ENCODE measurements around the gene SH2D3A. TPM values are rescaled to one million over a fixed set of nuclear protein-coding genes. Genes with fewer than 3 reads are reported as not detected.

Gene SH2D3A
- total RNA-seq, 1 donor from 2014 or later = 1.5 TPM

DNA sequence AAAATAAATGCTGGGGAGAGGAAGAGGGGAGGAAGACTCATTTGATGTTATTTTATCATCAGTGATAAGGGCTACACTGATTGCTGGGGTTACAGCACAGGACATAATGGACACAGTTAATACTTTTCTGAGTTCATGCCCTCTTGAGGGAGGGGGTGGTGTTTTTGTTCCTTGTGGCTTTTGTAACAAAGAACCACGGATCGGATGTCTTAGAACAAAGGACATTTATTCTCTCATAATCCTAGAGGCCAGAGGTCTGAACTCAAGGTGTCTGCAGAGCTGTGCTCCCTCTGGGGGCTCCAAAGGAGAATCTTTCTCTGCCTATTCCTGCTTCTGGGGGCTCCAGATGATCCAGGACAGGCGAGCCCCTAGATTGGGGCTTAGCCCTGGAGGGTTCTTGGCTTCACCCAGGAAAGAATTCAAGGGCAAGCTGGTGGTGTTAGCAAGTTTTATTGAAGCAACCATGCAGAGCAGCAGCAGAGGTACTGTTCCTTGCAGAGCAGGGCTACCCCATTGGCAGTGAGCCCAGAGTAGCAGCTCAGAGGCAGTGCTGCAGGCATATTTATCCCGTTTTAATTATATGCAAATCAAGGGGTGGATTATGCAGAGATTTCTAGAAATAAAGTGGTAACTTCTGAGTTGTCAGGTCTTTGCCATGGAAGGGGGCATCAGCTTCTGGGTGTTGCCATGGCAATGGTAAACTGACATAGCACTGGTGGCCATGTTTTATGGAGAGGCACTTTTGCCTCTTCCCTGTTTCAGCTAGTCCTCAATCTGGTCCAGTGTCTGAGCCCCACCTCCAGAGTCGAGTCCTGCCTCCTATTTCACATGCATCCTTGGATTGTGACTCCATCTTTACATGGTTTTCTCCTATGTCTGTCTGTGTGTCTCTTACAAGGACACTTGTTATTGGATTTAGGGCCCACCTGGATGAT, 23.2 kb upstream of the SH2D3A start:
- Mint-ChIP-seq H3K4me1 (ENCODE audit: unreplicated experiment) (no peaks in the 10 kb centered on the region), H3K27me3 (ENCODE audit: unreplicated experiment) (peaks cover 4% of the 10 kb centered on the region), H3K36me3 (ENCODE audit: low read depth, unreplicated experiment) (peaks cover 15% of the 10 kb centered on the region), H3K27ac (ENCODE audit: unreplicated experiment) (no peak overlapping the region), H3K9me3 (ENCODE audit: unreplicated experiment) (peaks cover 30% of the 10 kb centered on the region), H3K4me3 (ENCODE audit: unreplicated experiment) (no peak overlapping the region)
- TF ChIP-seq, protein P1, sequence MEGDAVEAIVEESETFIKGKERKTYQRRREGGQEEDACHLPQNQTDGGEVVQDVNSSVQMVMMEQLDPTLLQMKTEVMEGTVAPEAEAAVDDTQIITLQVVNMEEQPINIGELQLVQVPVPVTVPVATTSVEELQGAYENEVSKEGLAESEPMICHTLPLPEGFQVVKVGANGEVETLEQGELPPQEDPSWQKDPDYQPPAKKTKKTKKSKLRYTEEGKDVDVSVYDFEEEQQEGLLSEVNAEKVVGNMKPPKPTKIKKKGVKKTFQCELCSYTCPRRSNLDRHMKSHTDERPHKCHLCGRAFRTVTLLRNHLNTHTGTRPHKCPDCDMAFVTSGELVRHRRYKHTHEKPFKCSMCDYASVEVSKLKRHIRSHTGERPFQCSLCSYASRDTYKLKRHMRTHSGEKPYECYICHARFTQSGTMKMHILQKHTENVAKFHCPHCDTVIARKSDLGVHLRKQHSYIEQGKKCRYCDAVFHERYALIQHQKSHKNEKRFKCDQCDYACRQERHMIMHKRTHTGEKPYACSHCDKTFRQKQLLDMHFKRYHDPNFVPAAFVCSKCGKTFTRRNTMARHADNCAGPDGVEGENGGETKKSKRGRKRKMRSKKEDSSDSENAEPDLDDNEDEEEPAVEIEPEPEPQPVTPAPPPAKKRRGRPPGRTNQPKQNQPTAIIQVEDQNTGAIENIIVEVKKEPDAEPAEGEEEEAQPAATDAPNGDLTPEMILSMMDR (IDR thresholded peaks at IDR 0.05; ENCODE audit: unreplicated experiment) = no peak
- DNase-seq (ENCODE audit: low spot score) = no peak

DNA sequence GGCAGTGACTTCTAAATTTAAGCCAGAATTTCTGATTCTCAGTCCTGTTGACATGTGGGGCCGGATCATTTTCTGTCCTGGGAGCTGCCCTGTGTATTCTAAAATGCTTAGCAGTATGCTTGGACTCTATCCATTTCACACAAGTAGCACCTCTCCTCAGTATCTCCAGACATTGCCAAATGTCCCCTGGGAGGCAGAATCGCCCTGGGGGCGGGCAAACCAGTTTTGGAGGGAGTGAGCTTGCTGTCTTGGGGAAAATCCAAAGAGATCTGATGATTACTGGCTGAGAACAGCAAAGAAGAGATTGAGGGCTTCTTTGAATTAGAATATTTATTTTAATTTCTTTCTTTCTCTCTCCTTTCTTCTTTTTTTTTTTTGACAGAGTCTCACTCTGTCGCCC, 21.7 kb upstream of the SH2D3A start:
- H3K9me3 Mint-ChIP-seq (ENCODE audit: unreplicated experiment) = peaks cover 32% of the 10 kb centered on the region
- H3K4me3 Mint-ChIP-seq (ENCODE audit: unreplicated experiment) = no peak overlapping the region
- DNase-seq (ENCODE audit: low spot score) = no peak
- H3K36me3 Mint-ChIP-seq (ENCODE audit: low read depth, unreplicated experiment) = peaks cover 12% of the 10 kb centered on the region
- TF ChIP-seq, protein P1 (IDR thresholded peaks at IDR 0.05; ENCODE audit: unreplicated experiment) = no peak
- H3K27me3 Mint-ChIP-seq (ENCODE audit: unreplicated experiment) = peaks cover 2% of the 10 kb centered on the region
- no peak overlapping the region for H3K27ac Mint-ChIP-seq (ENCODE audit: unreplicated experiment)
- H3K4me1 Mint-ChIP-seq (ENCODE audit: unreplicated experiment) = no peaks in the 10 kb centered on the region

DNA sequence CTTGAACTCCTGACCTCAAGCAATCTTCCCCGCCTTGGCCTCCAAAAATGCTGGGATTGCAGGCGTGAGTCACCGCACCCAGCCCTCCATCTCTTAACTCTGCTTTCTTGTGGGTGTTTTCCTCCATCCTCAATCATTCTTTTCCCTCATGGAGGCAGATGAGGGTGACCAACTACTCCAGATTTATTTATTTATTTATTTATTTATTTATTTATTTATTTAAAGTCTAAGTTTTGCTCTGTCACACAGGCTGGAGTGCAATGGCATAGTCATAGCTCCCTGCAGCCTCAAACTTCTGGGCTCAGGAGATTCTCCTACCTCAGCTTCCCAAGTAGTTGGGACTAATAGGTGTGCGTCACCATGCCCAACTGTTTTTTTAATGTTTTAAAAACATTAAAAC, 20.2 kb upstream of the SH2D3A start:
- H3K27ac Mint-ChIP-seq (ENCODE audit: unreplicated experiment) = no peak overlapping the region
- no peak overlapping the region for H3K4me3 Mint-ChIP-seq (ENCODE audit: unreplicated experiment)
- TF ChIP-seq, protein P1 (IDR thresholded peaks at IDR 0.05; ENCODE audit: unreplicated experiment) = no peak
- no peak for DNase-seq (ENCODE audit: low spot score)
- no peaks in the 10 kb centered on the region for H3K4me1 Mint-ChIP-seq (ENCODE audit: unreplicated experiment)
- peaks cover 29% of the 10 kb centered on the region for H3K9me3 Mint-ChIP-seq (ENCODE audit: unreplicated experiment)
- peaks cover 2% of the 10 kb centered on the region for H3K27me3 Mint-ChIP-seq (ENCODE audit: unreplicated experiment)
- H3K36me3 Mint-ChIP-seq (ENCODE audit: low read depth, unreplicated experiment) = peaks cover 11% of the 10 kb centered on the region

DNA sequence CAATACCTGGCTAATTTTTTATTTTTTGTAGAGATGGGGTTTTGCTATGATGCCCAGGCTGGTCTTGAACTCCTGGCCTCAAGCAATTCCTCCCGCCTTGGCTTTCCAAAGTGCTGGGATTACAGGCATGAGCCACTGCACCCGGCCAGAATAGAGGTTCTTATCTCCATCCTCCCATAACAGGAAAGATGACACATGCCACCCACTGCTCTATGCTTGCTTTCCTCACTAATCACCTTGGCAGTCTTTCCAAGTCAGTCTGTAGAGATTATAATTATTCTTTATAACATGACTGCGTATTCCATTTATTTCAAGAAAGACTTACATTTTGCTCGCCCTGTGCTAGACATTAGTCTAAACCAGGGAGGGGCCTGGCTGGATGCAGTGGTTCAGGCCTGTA, 12.0 kb upstream of the SH2D3A start:
- Mint-ChIP-seq H3K27me3 (ENCODE audit: unreplicated experiment) (peaks cover 7% of the 10 kb centered on the region), H3K4me3 (ENCODE audit: unreplicated experiment) (no peak overlapping the region), H3K9me3 (ENCODE audit: unreplicated experiment) (peaks cover 31% of the 10 kb centered on the region), H3K27ac (ENCODE audit: unreplicated experiment) (no peak overlapping the region), H3K4me1 (ENCODE audit: unreplicated experiment) (no peaks in the 10 kb centered on the region), H3K36me3 (ENCODE audit: low read depth, unreplicated experiment) (peaks cover 15% of the 10 kb centered on the region)
- no peak for DNase-seq (ENCODE audit: low spot score)
- TF ChIP-seq, protein P1 (IDR thresholded peaks at IDR 0.05; ENCODE audit: unreplicated experiment) = no peak

DNA sequence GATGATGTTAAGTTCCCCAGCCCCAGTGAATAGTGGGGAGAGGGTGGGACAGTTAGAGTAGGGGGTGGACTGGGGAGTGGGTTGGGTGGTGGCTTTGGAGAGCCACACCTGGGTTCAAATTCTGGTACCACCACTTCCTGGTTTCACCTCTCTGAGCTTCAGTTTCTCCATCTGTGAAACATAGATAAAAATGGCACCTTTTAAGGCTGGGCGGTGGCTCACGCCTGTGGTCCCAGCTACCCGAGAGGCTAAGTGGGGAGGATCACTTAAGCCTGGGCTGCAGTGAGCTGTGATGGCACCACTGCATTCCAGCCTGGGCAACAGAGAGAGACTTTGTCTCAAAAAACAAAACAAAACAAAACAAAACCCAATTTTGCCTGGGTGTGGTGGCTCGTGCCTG, 11.2 kb upstream of the SH2D3A start:
- no peak overlapping the region for H3K27ac Mint-ChIP-seq (ENCODE audit: unreplicated experiment)
- H3K27me3 Mint-ChIP-seq (ENCODE audit: unreplicated experiment) = peaks cover 7% of the 10 kb centered on the region
- peaks cover 31% of the 10 kb centered on the region for H3K9me3 Mint-ChIP-seq (ENCODE audit: unreplicated experiment)
- no peak overlapping the region for H3K4me3 Mint-ChIP-seq (ENCODE audit: unreplicated experiment)
- DNase-seq (ENCODE audit: low spot score) = no peak
- peaks cover 15% of the 10 kb centered on the region for H3K36me3 Mint-ChIP-seq (ENCODE audit: low read depth, unreplicated experiment)
- no peaks in the 10 kb centered on the region for H3K4me1 Mint-ChIP-seq (ENCODE audit: unreplicated experiment)
- TF ChIP-seq, protein P1 (IDR thresholded peaks at IDR 0.05; ENCODE audit: unreplicated experiment) = no peak
